ENCODE results near the gene OGDH.

Gene OGDH

GRCh38 chr7:44661233-44661632, 54.8 kb downstream of the OGDH start:
- DNase-seq (ENCODE audit: low spot score): no peak
- H3K36me3 ChIP-seq (replicated peaks in 1 of 2; ENCODE audit: control insufficient read depth in 2 of 2, insufficient read depth in 2 of 2, low read length in 2 of 2): peaks cover 13 to 70% of the 10 kb centered on the region in 2 donors
- H3K4me3 ChIP-seq (ENCODE audit: low read length in 2 of 2): no peak overlapping the region
- no peak overlapping the region for H2BK12ac ChIP-seq (ENCODE audit: low read length)
- H4K8ac ChIP-seq (ENCODE audit: low read depth, low read length): no peak overlapping the region
- H3K27ac ChIP-seq (replicated peaks; ENCODE audit: low read length): no peak overlapping the region
- no peaks in the 10 kb centered on the region for H3K4me1 ChIP-seq (ENCODE audit: control insufficient read depth in 2 of 2, insufficient read depth in 1 of 2, low read depth in 1 of 2, low read length in 2 of 2)
- no peak overlapping the region for H3K4ac ChIP-seq (ENCODE audit: low read length)
- H3K27me3 ChIP-seq (ENCODE audit: control insufficient read depth in 3 of 3, insufficient read depth in 3 of 3, low read depth in 1 of 3, low read length in 3 of 3): no peaks in the 10 kb centered on the region
- H3K18ac ChIP-seq (ENCODE audit: low read length): no peak overlapping the region
- no peak overlapping the region for H3K23ac ChIP-seq (ENCODE audit: low read depth, low read length, poor library complexity)
- H2AFZ ChIP-seq (ENCODE audit: low read length): no peak overlapping the region
- H2BK15ac ChIP-seq (ENCODE audit: low read length): no peak overlapping the region
- no peak overlapping the region for H3K9ac ChIP-seq (ENCODE audit: low read depth, low read length, poor library complexity)
- peaks cover 5 to 38% of the 10 kb centered on the region in 2 donors for H3K9me3 ChIP-seq (replicated peaks in 1 of 2; ENCODE audit: control insufficient read depth in 2 of 2, insufficient read depth in 1 of 2, low read depth in 1 of 2, low read length in 2 of 2)
- no peak overlapping the region for H2BK5ac ChIP-seq (ENCODE audit: low read length)
- no peak overlapping the region for H3K14ac ChIP-seq (ENCODE audit: low read length)
- no peak overlapping the region for H2AK5ac ChIP-seq (ENCODE audit: low read depth, low read length)
- H3K79me1 ChIP-seq (ENCODE audit: low read depth, low read length): peaks cover 4% of the 10 kb centered on the region
- H2BK120ac ChIP-seq (ENCODE audit: low read depth, low read length): no peak overlapping the region
- no peak overlapping the region for H4K91ac ChIP-seq (ENCODE audit: low read depth, low read length, poor library complexity)
- no peak overlapping the region for H3K4me2 ChIP-seq (ENCODE audit: insufficient read depth, low read length, poor library complexity, severe bottlenecking)
- WGBS, 2 donors (ENCODE audit: extremely low coverage in 2 of 2, insufficient read length in 2 of 2, insufficient replicate concordance in 1 of 2): no CpG with 5 or more reads among the region's 2 CpGs

GRCh38 chr7:44664780-44665461, 58.5 kb downstream of the OGDH start:
- no peak for DNase-seq (ENCODE audit: low spot score)
- Histone ChIP-seq H3K9me3 (replicated peaks in 1 of 2; ENCODE audit: control insufficient read depth in 2 of 2, insufficient read depth in 1 of 2, low read depth in 1 of 2, low read length in 2 of 2) (peaks cover 5 to 12% of the 10 kb centered on the region in 2 donors), H2AK5ac (ENCODE audit: low read depth, low read length) (no peak overlapping the region), H3K18ac (ENCODE audit: low read length) (no peak overlapping the region), H3K27ac (replicated peaks; ENCODE audit: low read length) (no peak overlapping the region), H2BK5ac (ENCODE audit: low read length) (no peak overlapping the region), H3K4ac (ENCODE audit: low read length) (no peak overlapping the region), H2AFZ (ENCODE audit: low read length) (no peak overlapping the region), H3K4me3 (ENCODE audit: low read length in 2 of 2) (no peak overlapping the region), H4K91ac (ENCODE audit: low read depth, low read length, poor library complexity) (no peak overlapping the region), H2BK15ac (ENCODE audit: low read length) (no peak overlapping the region), H3K27me3 (ENCODE audit: control insufficient read depth in 3 of 3, insufficient read depth in 3 of 3, low read depth in 1 of 3, low read length in 3 of 3) (no peaks in the 10 kb centered on the region), H3K4me2 (ENCODE audit: insufficient read depth, low read length, poor library complexity, severe bottlenecking) (no peak overlapping the region), H3K36me3 (replicated peaks in 1 of 2; ENCODE audit: control insufficient read depth in 2 of 2, insufficient read depth in 2 of 2, low read length in 2 of 2) (peaks cover 16 to 73% of the 10 kb centered on the region in 2 donors), H2BK12ac (ENCODE audit: low read length) (no peak overlapping the region), H3K9ac (ENCODE audit: low read depth, low read length, poor library complexity) (no peak overlapping the region), H3K14ac (ENCODE audit: low read length) (no peak overlapping the region), H3K23ac (ENCODE audit: low read depth, low read length, poor library complexity) (no peak overlapping the region), H4K8ac (ENCODE audit: low read depth, low read length) (no peak overlapping the region), H3K79me1 (ENCODE audit: low read depth, low read length) (peaks cover 7% of the 10 kb centered on the region), H3K4me1 (ENCODE audit: control insufficient read depth in 2 of 2, insufficient read depth in 1 of 2, low read depth in 1 of 2, low read length in 2 of 2) (no peaks in the 10 kb centered on the region), H2BK120ac (ENCODE audit: low read depth, low read length) (no peak overlapping the region)
- no CpG with 5 or more reads among the region's 4 CpGs for WGBS, 2 donors (ENCODE audit: extremely low coverage in 2 of 2, insufficient read length in 2 of 2, insufficient replicate concordance in 1 of 2)

GRCh38 chr7:44665531-44666213, 59.2 kb downstream of the OGDH start:
- H3K79me1 ChIP-seq (ENCODE audit: low read depth, low read length): peaks cover 7% of the 10 kb centered on the region
- H3K4me3 ChIP-seq (ENCODE audit: low read length in 2 of 2): no peak overlapping the region
- H3K23ac ChIP-seq (ENCODE audit: low read depth, low read length, poor library complexity): no peak overlapping the region
- H2BK120ac ChIP-seq (ENCODE audit: low read depth, low read length): no peak overlapping the region
- H3K18ac ChIP-seq (ENCODE audit: low read length): no peak overlapping the region
- H3K4me1 ChIP-seq (ENCODE audit: control insufficient read depth in 2 of 2, insufficient read depth in 1 of 2, low read depth in 1 of 2, low read length in 2 of 2): no peaks in the 10 kb centered on the region
- WGBS, 2 donors (ENCODE audit: extremely low coverage in 2 of 2, insufficient read length in 2 of 2, insufficient replicate concordance in 1 of 2): no CpG with 5 or more reads among the region's 9 CpGs
- H2AFZ ChIP-seq (ENCODE audit: low read length): no peak overlapping the region
- H2BK15ac ChIP-seq (ENCODE audit: low read length): no peak overlapping the region
- no peaks in the 10 kb centered on the region for H3K27me3 ChIP-seq (ENCODE audit: control insufficient read depth in 3 of 3, insufficient read depth in 3 of 3, low read depth in 1 of 3, low read length in 3 of 3)
- no peak overlapping the region for H3K27ac ChIP-seq (replicated peaks; ENCODE audit: low read length)
- H3K36me3 ChIP-seq (replicated peaks in 1 of 2; ENCODE audit: control insufficient read depth in 2 of 2, insufficient read depth in 2 of 2, low read length in 2 of 2): peaks cover 11 to 70% of the 10 kb centered on the region in 2 donors
- no peak overlapping the region for H3K4ac ChIP-seq (ENCODE audit: low read length)
- H3K4me2 ChIP-seq (ENCODE audit: insufficient read depth, low read length, poor library complexity, severe bottlenecking): no peak overlapping the region
- DNase-seq (ENCODE audit: low spot score): no peak
- no peak overlapping the region for H2AK5ac ChIP-seq (ENCODE audit: low read depth, low read length)
- no peak overlapping the region for H3K14ac ChIP-seq (ENCODE audit: low read length)
- no peak overlapping the region for H2BK12ac ChIP-seq (ENCODE audit: low read length)
- no peak overlapping the region for H3K9ac ChIP-seq (ENCODE audit: low read depth, low read length, poor library complexity)
- H4K91ac ChIP-seq (ENCODE audit: low read depth, low read length, poor library complexity): no peak overlapping the region
- no peak overlapping the region for H2BK5ac ChIP-seq (ENCODE audit: low read length)
- no peak overlapping the region for H4K8ac ChIP-seq (ENCODE audit: low read depth, low read length)
- H3K9me3 ChIP-seq (replicated peaks in 1 of 2; ENCODE audit: control insufficient read depth in 2 of 2, insufficient read depth in 1 of 2, low read depth in 1 of 2, low read length in 2 of 2): peaks cover 2 to 6% of the 10 kb centered on the region in 2 donors

GRCh38 chr7:44666566-44666965, 60.1 kb downstream of the OGDH start:
- H3K4ac ChIP-seq (ENCODE audit: low read length): no peak overlapping the region

More at GRCh38 chr7:44666566-44666965, 60.1 kb downstream of the OGDH start:
- no peaks in the 10 kb centered on the region for H3K27me3 ChIP-seq (ENCODE audit: control insufficient read depth in 3 of 3, insufficient read depth in 3 of 3, low read depth in 1 of 3, low read length in 3 of 3)
- no peak overlapping the region for H2AFZ ChIP-seq (ENCODE audit: low read length)
- no peak overlapping the region for H2BK120ac ChIP-seq (ENCODE audit: low read depth, low read length)
- no peak overlapping the region for H2BK15ac ChIP-seq (ENCODE audit: low read length)
- no peaks in the 10 kb centered on the region for H3K9me3 ChIP-seq (replicated peaks in 1 of 2; ENCODE audit: control insufficient read depth in 2 of 2, insufficient read depth in 1 of 2, low read depth in 1 of 2, low read length in 2 of 2)
- H3K18ac ChIP-seq (ENCODE audit: low read length): no peak overlapping the region
- H2AK5ac ChIP-seq (ENCODE audit: low read depth, low read length): no peak overlapping the region
- H3K14ac ChIP-seq (ENCODE audit: low read length): no peak overlapping the region
- no peak overlapping the region for H2BK12ac ChIP-seq (ENCODE audit: low read length)
- peaks cover 7% of the 10 kb centered on the region for H3K79me1 ChIP-seq (ENCODE audit: low read depth, low read length)
- H3K27ac ChIP-seq (replicated peaks; ENCODE audit: low read length): no peak overlapping the region
- no peak for DNase-seq (ENCODE audit: low spot score)
- peaks cover 10 to 63% of the 10 kb centered on the region in 2 donors for H3K36me3 ChIP-seq (replicated peaks in 1 of 2; ENCODE audit: control insufficient read depth in 2 of 2, insufficient read depth in 2 of 2, low read length in 2 of 2)
- H3K23ac ChIP-seq (ENCODE audit: low read depth, low read length, poor library complexity): no peak overlapping the region
- H3K4me3 ChIP-seq (ENCODE audit: low read length in 2 of 2): no peak overlapping the region
- H2BK5ac ChIP-seq (ENCODE audit: low read length): no peak overlapping the region
- H4K91ac ChIP-seq (ENCODE audit: low read depth, low read length, poor library complexity): no peak overlapping the region
- no peak overlapping the region for H3K4me2 ChIP-seq (ENCODE audit: insufficient read depth, low read length, poor library complexity, severe bottlenecking)
- no peak overlapping the region for H3K9ac ChIP-seq (ENCODE audit: low read depth, low read length, poor library complexity)
- no peak overlapping the region for H4K8ac ChIP-seq (ENCODE audit: low read depth, low read length)
- WGBS, 2 donors (ENCODE audit: extremely low coverage in 2 of 2, insufficient read length in 2 of 2, insufficient replicate concordance in 1 of 2): no CpG with 5 or more reads among the region's 6 CpGs
- no peaks in the 10 kb centered on the region for H3K4me1 ChIP-seq (ENCODE audit: control insufficient read depth in 2 of 2, insufficient read depth in 1 of 2, low read depth in 1 of 2, low read length in 2 of 2)
